Measurements from ENCODE around the gene MAGEB5.

DNA sequence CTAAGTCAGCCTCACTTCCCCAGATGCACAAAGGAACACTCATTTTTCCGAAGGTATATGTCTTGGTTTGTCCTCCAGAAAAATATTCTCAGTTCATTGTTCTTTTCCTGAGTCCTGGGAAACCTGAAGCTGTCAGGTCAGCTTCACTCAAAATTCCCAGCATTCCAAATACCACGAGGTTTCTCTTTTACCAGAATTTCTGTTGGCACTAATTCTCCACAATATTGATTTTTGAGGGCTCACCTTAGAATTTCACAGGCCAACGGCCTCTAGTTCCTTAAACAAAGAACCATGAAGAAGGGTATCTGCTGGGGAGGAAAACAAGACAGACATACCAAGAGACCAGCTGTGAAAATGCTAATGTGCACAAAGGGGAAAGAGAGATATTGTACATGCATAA is 8.0 kb upstream of the MAGEB5 start:
- TF ChIP-seq, protein P1, sequence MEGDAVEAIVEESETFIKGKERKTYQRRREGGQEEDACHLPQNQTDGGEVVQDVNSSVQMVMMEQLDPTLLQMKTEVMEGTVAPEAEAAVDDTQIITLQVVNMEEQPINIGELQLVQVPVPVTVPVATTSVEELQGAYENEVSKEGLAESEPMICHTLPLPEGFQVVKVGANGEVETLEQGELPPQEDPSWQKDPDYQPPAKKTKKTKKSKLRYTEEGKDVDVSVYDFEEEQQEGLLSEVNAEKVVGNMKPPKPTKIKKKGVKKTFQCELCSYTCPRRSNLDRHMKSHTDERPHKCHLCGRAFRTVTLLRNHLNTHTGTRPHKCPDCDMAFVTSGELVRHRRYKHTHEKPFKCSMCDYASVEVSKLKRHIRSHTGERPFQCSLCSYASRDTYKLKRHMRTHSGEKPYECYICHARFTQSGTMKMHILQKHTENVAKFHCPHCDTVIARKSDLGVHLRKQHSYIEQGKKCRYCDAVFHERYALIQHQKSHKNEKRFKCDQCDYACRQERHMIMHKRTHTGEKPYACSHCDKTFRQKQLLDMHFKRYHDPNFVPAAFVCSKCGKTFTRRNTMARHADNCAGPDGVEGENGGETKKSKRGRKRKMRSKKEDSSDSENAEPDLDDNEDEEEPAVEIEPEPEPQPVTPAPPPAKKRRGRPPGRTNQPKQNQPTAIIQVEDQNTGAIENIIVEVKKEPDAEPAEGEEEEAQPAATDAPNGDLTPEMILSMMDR (IDR thresholded peaks at IDR 0.05), result no peak
- no peak for TF ChIP-seq POLR2A (IDR thresholded peaks at IDR 0.05)
